Measurements from ENCODE around the gene RFTN1.

The RFTN1 gene

DNA sequence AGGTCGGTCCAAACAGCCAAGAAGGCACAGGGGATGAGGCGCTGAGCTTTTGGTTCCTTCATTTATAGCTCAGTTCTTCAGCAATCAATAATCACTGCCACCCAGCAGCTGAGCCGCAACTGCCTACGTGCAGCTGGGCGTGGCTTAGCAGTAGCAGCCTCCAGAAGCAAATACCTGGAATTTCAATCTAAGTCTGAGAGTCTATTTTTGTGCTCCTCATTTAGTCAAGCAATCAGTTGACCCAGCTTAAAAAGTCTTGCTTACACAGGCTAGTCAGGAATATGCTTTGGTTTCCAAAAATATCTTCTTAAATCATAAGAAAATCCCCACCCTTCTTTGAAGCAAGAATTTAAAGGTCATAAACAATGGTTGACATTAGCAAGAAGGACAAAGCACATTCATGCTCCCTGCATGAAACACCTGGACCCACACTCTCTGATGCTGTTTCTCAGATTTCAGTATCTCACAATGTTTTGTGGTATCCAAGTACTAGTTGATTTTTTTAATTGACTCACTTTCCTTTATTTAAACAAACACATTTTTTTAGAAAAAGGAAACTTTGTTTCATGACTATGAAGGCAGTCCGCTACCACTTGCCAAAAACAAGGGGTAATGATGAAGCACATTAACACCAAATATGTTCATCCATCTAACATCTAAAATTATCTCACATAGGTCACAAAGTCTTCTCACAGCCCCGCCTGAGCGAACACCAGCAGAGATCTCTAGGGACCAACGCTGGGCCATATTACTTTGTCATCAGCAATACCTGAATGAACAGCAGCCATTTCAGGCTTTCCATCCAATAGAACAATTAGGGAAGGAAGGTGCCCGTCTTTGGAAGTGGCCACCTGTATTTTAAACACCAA lies 142.4 kb downstream of the RFTN1 start:
- DNase-seq (ENCODE audit: insufficient read length, low spot score), result no peak
- FAIRE-seq, result no peak

GRCh38 chr3:16370503-16370871 lies 143.0 kb downstream of the RFTN1 start:
- FAIRE-seq (no peak), DNase-seq (ENCODE audit: insufficient read length, low spot score) (no peak)
- TF ChIP-seq TAF1 (IDR thresholded peaks at IDR 0.05; ENCODE audit: low read depth, low read length) (no peak), PAX5 (IDR thresholded peaks at IDR 0.05; ENCODE audit: insufficient read depth, low read length, severe bottlenecking) (no peak), POLR2A (IDR thresholded peaks at IDR 0.05; ENCODE audit: low read depth, low read length) (no peak), SPI1 (IDR thresholded peaks at IDR 0.05; ENCODE audit: low read depth, low read length) (no peak), POLR2AphosphoS5 (IDR thresholded peaks at IDR 0.05; ENCODE audit: low read depth, low read length) (no peak), POU2F2 (IDR thresholded peaks at IDR 0.05; ENCODE audit: low read depth, low read length) (no peak)

More for the DNA sequence above, 142.4 kb downstream of the RFTN1 start:
- TF ChIP-seq PAX5 (IDR thresholded peaks at IDR 0.05; ENCODE audit: insufficient read depth, low read length, severe bottlenecking) (no peak), TAF1 (IDR thresholded peaks at IDR 0.05; ENCODE audit: low read depth, low read length) (peak; percentile 40; the same call in 1 of the 2 replicates)

DNA sequence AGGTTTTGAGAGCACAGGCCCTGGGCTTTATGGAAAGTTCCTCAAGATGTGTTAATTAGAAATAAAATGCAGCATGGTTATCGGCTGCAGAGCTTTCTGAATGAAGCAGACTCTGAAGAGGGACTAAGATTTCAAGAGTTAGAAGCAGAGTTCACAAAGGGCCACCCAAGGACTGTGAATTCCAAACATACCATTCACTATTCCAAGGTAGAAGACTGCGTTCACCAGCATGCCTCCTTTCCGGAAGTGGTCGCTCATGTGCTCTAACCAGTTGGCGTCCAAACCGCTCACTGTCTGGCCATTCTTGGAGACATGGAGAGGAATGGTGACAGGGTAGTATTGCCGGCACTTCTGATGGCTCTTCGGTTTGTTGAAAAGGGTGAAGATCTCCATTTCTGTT lies 143.6 kb downstream of the RFTN1 start:
- TF ChIP-seq POLR2AphosphoS5 (IDR thresholded peaks at IDR 0.05; ENCODE audit: low read depth, low read length) (no peak), POLR2A (IDR thresholded peaks at IDR 0.05; ENCODE audit: low read depth, low read length) (no peak), TAF1 (IDR thresholded peaks at IDR 0.05; ENCODE audit: low read depth, low read length) (no peak), POU2F2 (IDR thresholded peaks at IDR 0.05; ENCODE audit: low read depth, low read length) (no peak), PAX5 (IDR thresholded peaks at IDR 0.05; ENCODE audit: insufficient read depth, low read length, severe bottlenecking) (no peak), SPI1 (IDR thresholded peaks at IDR 0.05; ENCODE audit: low read depth, low read length) (no peak)
- FAIRE-seq, result no peak
- DNase-seq (ENCODE audit: insufficient read length, low spot score), result no peak

- no peak for DNase-seq (ENCODE audit: insufficient read length, low spot score)
- TF ChIP-seq SPI1 (IDR thresholded peaks at IDR 0.05; ENCODE audit: low read depth, low read length) (no peak), PAX5 (IDR thresholded peaks at IDR 0.05; ENCODE audit: insufficient read depth, low read length, severe bottlenecking) (no peak), POU2F2 (IDR thresholded peaks at IDR 0.05; ENCODE audit: low read depth, low read length) (no peak), POLR2AphosphoS5 (IDR thresholded peaks at IDR 0.05; ENCODE audit: low read depth, low read length) (peak; percentile 25; the same call in 1 of the 2 replicates)
- FAIRE-seq, result no peak
These were observed 144.2 kb downstream of the RFTN1 start for GRCh38 chr3:16369276-16369675.

- no peak for FAIRE-seq
- TF ChIP-seq POU2F2 (IDR thresholded peaks at IDR 0.05; ENCODE audit: low read depth, low read length) (no peak), PAX5 (IDR thresholded peaks at IDR 0.05; ENCODE audit: insufficient read depth, low read length, severe bottlenecking) (no peak), POLR2A (IDR thresholded peaks at IDR 0.05; ENCODE audit: low read depth, low read length) (no peak), SPI1 (IDR thresholded peaks at IDR 0.05; ENCODE audit: low read depth, low read length) (no peak), TAF1 (IDR thresholded peaks at IDR 0.05; ENCODE audit: low read depth, low read length) (no peak), POLR2AphosphoS5 (IDR thresholded peaks at IDR 0.05; ENCODE audit: low read depth, low read length) (no peak)
- DNase-seq (ENCODE audit: insufficient read length, low spot score), result no peak
These were observed 146.9 kb downstream of the RFTN1 start for GRCh38 chr3:16366581-16366980.

DNA sequence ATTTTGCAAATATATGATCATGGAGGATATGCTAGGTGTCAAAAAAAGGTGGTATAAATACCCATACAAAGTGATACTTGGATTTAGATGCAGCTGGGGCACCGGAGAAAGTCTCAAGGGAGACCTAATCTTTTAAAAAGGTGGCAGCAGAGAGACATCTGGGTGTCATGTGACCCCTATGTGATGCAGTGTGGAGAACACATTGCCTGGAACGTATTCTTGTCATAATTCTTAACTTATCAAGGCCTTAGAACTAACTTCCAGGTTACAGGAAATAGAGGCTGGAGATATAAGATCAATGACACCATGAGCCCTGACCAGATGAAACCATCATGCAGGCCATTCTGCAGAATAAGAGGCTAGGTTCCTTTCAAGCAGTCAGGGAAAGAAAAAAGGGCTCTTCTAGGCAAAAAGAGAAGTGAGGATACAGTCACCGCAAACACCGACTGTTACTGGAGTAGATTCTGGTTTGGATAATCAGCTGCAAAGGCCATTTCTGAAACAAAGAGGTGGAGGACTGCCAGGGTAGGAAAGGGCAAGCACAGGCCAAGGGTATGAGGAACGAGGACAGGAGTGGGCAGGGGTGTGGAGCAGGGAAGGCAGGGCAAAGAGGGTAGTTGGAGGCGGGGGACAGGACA lies 147.9 kb downstream of the RFTN1 start:
- FAIRE-seq, result no peak

DNA sequence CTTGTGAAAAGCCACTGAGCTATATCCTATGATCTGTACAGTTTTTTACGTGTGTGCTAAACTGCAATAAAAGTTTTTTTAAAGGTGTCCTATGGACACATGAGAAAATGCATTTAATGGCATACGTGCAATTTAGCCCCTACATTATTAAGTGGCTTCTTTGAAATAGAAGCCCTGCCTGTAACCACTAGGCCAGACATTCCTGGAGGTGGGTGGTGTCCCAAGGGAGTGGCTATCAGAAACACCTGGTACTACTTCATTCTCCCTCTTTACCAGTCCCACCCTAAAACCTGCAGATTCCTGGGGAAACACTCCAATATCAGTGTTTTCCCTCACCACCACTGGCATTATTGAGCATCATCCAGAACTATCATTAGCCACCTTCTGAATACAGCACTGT lies 148.5 kb downstream of the RFTN1 start:
- no peak for FAIRE-seq

More for the DNA sequence above, 147.9 kb downstream of the RFTN1 start:
- DNase-seq (ENCODE audit: insufficient read length, low spot score), result no peak
- TF ChIP-seq POLR2AphosphoS5 (IDR thresholded peaks at IDR 0.05; ENCODE audit: low read depth, low read length) (no peak), SPI1 (IDR thresholded peaks at IDR 0.05; ENCODE audit: low read depth, low read length) (no peak), POU2F2 (IDR thresholded peaks at IDR 0.05; ENCODE audit: low read depth, low read length) (no peak), PAX5 (IDR thresholded peaks at IDR 0.05; ENCODE audit: insufficient read depth, low read length, severe bottlenecking) (no peak), TAF1 (IDR thresholded peaks at IDR 0.05; ENCODE audit: low read depth, low read length) (no peak), POLR2A (IDR thresholded peaks at IDR 0.05; ENCODE audit: low read depth, low read length) (no peak)

GRCh38 chr3:16364323-16364722 lies 149.2 kb downstream of the RFTN1 start:
- DNase-seq (ENCODE audit: insufficient read length, low spot score) (no peak), FAIRE-seq (no peak)
- TF ChIP-seq POLR2A (IDR thresholded peaks at IDR 0.05; ENCODE audit: low read depth, low read length) (no peak), POU2F2 (IDR thresholded peaks at IDR 0.05; ENCODE audit: low read depth, low read length) (no peak), SPI1 (IDR thresholded peaks at IDR 0.05; ENCODE audit: low read depth, low read length) (no peak), POLR2AphosphoS5 (IDR thresholded peaks at IDR 0.05; ENCODE audit: low read depth, low read length) (no peak)

More for the DNA sequence above, 148.5 kb downstream of the RFTN1 start:
- DNase-seq (ENCODE audit: insufficient read length, low spot score), result no peak
- TF ChIP-seq TAF1 (IDR thresholded peaks at IDR 0.05; ENCODE audit: low read depth, low read length) (no peak), PAX5 (IDR thresholded peaks at IDR 0.05; ENCODE audit: insufficient read depth, low read length, severe bottlenecking) (no peak), POLR2AphosphoS5 (IDR thresholded peaks at IDR 0.05; ENCODE audit: low read depth, low read length) (no peak)

DNA sequence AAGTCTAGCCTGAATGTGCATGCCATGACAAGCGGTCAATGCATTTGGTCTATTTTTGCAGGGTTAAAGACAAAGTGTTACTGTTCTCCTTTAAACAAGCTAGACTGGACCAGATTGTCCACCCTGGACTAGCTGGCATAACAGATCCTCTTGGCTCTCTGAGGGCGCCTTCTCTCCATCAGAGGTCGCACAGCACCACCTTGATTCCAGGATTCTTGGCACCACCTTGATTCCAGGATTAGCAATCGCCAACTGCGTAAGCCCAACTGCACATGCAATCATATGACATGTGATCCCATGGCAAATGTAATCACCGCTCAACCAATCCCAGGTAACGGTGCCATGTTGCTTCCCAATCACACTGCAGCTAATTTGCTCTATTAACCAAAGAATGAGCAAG lies 149.9 kb downstream of the RFTN1 start:
- DNase-seq (ENCODE audit: insufficient read length, low spot score) (no peak), FAIRE-seq (no peak)
- TF ChIP-seq PAX5 (IDR thresholded peaks at IDR 0.05; ENCODE audit: insufficient read depth, low read length, severe bottlenecking) (no peak), POU2F2 (IDR thresholded peaks at IDR 0.05; ENCODE audit: low read depth, low read length) (no peak), POLR2A (IDR thresholded peaks at IDR 0.05; ENCODE audit: low read depth, low read length) (no peak), SPI1 (IDR thresholded peaks at IDR 0.05; ENCODE audit: low read depth, low read length) (no peak), TAF1 (IDR thresholded peaks at IDR 0.05; ENCODE audit: low read depth, low read length) (no peak), POLR2AphosphoS5 (IDR thresholded peaks at IDR 0.05; ENCODE audit: low read depth, low read length) (no peak)

DNA sequence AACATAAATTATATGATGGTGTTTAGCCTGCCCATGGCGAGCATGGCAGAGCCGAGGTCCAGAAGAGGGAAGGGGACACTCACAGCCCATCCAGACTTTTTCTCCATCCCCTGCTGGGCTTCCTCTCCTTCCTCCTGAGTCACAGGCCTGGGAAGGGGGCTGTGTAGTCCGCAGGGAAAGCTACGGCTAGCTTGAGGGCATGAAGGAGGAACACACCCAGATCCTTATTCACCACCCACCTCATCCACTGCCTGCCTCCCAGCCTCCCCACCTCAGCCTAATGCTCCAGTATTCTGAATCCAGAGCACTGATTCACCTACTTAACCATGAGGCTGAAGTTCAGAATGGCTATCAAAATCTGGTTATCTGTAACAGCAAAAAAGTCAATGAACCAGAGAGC lies 150.7 kb downstream of the RFTN1 start:
- FAIRE-seq, result no peak
- TF ChIP-seq TAF1 (IDR thresholded peaks at IDR 0.05; ENCODE audit: low read depth, low read length), result no peak
- no peak for TF ChIP-seq POLR2A (IDR thresholded peaks at IDR 0.05; ENCODE audit: low read depth, low read length)
- no peak for TF ChIP-seq SPI1 (IDR thresholded peaks at IDR 0.05; ENCODE audit: low read depth, low read length)
- no peak for TF ChIP-seq POLR2AphosphoS5 (IDR thresholded peaks at IDR 0.05; ENCODE audit: low read depth, low read length)
- TF ChIP-seq POU2F2 (IDR thresholded peaks at IDR 0.05; ENCODE audit: low read depth, low read length), result no peak
- TF ChIP-seq PAX5 (IDR thresholded peaks at IDR 0.05; ENCODE audit: insufficient read depth, low read length, severe bottlenecking), result no peak

More for the DNA sequence above, 150.7 kb downstream of the RFTN1 start:
- no peak for DNase-seq (ENCODE audit: insufficient read length, low spot score)
